LNCaP clone FGC (cell line): ENCODE measurements around the gene MNAT1.

Source experiments
- DNase-seq: peaks from one replicate; pipeline ENCODE4 v3.0.0-alpha.2; 2011; ENCODE audit warnings: low read depth
- H3K4me3 ChIP-seq: 2 replicates; pipeline ENCODE4 v1.5.1; 2011; ENCODE audit warnings: mild to moderate bottlenecking, low read depth, low read length, control low read depth
- CTCF ChIP-seq: IDR thresholded peaks from 2 replicates; pipeline ENCODE4 v1.5.1; 2012; ENCODE audit warnings: mild to moderate bottlenecking; ENCODE audit not compliant: control insufficient read depth, insufficient read depth; ENCODE audit errors: extremely low read depth

MNAT1 gene

GRCh38 chr14:60971271-60971670 lies 236.7 kb downstream of the MNAT1 start:
- DNase-seq: no peak
- no peak for TF ChIP-seq CTCF
- H3K4me3 ChIP-seq: no peak overlapping the region

DNA sequence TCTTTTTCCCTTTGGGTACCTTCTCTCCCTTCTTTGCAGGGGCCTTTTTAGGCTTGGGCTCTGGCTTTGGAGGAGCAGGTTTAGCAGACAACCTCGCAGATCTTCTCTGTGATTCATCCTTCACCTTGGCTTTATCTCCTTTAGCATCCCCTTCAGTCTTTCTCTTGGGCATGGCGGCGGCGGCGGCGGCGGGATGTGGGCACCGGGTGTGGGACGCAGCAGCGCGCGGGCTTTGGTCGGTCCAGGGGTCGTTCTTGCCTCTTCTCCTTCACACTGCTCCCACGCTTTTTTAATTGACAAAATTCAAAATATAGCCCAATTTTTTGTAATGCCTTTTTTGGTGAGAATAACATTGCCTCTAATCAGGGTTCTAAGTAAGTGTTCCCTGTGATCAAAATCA lies 237.7 kb downstream of the MNAT1 start:
- DNase-seq: no peak
- no peak for TF ChIP-seq CTCF
- H3K4me3 ChIP-seq: no peak overlapping the region

GRCh38 chr14:60973070-60973469 lies 238.5 kb downstream of the MNAT1 start:
- DNase-seq: no peak
- TF ChIP-seq CTCF: no peak
- no peak overlapping the region for H3K4me3 ChIP-seq

- no peak for TF ChIP-seq CTCF
- H3K4me3 ChIP-seq: no peak overlapping the region
- DNase-seq: no peak
Measured at GRCh38 chr14:60974090-60974651, 239.6 kb downstream of the MNAT1 start.

- TF ChIP-seq CTCF: no peak
- no peak for DNase-seq
- no peak overlapping the region for H3K4me3 ChIP-seq
Measured at GRCh38 chr14:60975551-60975950, 241.0 kb downstream of the MNAT1 start.

DNA sequence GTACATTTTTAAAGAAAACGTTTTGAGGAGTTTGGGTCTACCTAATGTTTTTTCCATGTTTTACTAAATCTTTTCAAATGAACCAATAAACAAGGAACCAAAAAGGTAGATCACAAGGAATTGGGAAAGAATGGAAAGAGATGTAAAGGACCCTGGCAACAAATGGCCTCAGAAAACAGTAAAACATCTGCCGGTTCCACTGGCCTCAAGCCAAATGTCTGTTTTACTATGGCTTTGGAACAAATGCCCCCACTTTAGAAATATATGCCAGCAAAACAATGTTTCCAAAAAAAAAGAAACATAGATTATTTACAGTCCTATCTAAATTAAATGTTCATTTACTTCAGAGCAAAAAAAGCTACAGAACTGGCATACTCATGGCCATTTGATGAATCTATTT lies 243.3 kb downstream of the MNAT1 start:
- DNase-seq: no peak
- no peak for TF ChIP-seq CTCF
- H3K4me3 ChIP-seq: no peak overlapping the region
